ENCODE results near the gene SEMA3E. TPM values are rescaled to one million over a fixed set of nuclear protein-coding genes. Genes with fewer than 3 reads are reported as not detected.

The SEMA3E gene
- total RNA-seq, 1 donor = 0.43 TPM

DNA sequence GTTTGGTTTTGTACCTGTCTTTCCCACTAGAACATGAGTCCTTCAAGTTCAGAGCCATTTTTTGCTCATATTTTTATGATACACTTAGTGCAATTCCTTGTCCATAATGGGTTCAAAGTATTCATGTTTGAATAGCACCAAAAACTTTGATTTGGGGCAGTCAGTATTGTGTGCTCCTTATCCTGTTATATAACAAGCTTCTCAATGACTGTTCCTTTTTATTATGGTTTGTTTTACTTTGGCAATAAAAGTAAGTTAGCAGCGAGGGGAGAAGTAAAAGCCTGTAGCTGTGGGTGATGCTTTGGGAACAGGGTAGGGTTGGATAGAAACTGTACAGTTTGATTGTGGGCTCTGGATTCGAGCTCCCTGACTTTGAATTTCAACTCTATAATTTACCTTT is 311.9 kb downstream of the SEMA3E start:
- DNase-seq (ENCODE audit: low read depth) = no peak
- TF ChIP-seq, protein P1, sequence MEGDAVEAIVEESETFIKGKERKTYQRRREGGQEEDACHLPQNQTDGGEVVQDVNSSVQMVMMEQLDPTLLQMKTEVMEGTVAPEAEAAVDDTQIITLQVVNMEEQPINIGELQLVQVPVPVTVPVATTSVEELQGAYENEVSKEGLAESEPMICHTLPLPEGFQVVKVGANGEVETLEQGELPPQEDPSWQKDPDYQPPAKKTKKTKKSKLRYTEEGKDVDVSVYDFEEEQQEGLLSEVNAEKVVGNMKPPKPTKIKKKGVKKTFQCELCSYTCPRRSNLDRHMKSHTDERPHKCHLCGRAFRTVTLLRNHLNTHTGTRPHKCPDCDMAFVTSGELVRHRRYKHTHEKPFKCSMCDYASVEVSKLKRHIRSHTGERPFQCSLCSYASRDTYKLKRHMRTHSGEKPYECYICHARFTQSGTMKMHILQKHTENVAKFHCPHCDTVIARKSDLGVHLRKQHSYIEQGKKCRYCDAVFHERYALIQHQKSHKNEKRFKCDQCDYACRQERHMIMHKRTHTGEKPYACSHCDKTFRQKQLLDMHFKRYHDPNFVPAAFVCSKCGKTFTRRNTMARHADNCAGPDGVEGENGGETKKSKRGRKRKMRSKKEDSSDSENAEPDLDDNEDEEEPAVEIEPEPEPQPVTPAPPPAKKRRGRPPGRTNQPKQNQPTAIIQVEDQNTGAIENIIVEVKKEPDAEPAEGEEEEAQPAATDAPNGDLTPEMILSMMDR (IDR thresholded peaks at IDR 0.05; ENCODE audit: insufficient read depth, low read depth, low read length) = no peak
- H3K4me3 ChIP-seq (ENCODE audit: low read depth, low read length) = no peak overlapping the region

DNA sequence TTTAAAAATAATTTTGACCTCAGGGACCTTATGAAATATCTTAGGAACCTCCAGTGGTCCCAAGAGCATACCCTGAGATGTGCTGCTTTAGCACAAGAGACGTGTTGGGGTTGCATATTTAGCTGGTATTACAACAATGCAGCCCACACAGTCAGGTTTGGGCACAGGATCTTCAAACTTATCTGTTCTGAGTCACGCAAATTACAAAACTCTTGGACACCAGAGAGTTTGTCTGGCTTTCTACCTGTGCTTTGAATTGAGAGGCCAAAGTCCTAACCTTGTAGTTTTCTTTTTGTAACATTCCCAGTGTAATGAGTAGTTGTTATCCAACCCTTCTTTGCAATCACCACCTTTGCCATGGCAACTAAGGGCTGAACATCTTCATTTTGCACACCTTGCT is 322.7 kb downstream of the SEMA3E start:
- TF ChIP-seq, protein P1 (IDR thresholded peaks at IDR 0.05; ENCODE audit: insufficient read depth, low read depth, low read length) = no peak
- no peak overlapping the region for H3K4me3 ChIP-seq (ENCODE audit: low read depth, low read length)
- no peak for DNase-seq (ENCODE audit: low read depth)

DNA sequence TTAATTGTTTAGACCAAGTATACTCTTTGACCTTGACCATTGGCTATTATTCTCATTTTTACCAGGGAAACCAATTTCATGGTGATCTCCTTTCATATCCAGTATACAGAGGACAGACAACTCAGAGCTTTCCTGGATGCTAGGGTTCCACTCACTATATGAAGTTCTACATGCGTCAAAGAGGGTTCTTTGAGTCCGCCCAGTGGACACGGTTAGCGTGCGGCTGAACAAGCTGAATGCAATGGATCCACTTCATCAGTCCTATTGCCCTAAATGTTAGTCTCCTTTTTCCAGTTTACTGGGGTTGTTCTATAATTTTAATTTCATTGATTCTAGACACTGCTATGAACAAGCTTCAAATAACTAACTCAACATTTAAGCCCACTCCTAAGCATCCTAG is 323.9 kb downstream of the SEMA3E start:
- no peak for DNase-seq (ENCODE audit: low read depth)
- H3K4me3 ChIP-seq (ENCODE audit: low read depth, low read length) = no peak overlapping the region
- TF ChIP-seq, protein P1 (IDR thresholded peaks at IDR 0.05; ENCODE audit: insufficient read depth, low read depth, low read length) = no peak

DNA sequence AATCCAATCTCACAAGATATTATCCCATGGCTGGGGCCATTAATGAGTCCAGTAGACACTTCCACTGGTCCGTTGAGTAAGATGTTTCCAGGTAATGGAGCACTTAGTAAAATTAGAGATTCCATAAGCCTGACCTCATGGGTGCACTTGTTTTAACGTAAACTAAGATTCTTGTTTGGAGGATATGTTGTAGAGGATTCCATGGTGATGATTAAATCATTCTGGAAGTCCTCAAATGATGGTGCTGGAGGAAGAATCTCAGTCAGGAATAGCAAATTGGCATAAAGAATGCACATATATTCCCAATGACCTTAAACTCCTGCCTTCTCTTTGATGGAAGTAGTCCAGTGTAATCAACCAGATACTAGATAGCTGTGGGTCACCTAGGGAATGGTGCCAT is 324.3 kb downstream of the SEMA3E start:
- H3K4me3 ChIP-seq (ENCODE audit: low read depth, low read length) = no peak overlapping the region
- TF ChIP-seq, protein P1 (IDR thresholded peaks at IDR 0.05; ENCODE audit: insufficient read depth, low read depth, low read length) = no peak
- DNase-seq (ENCODE audit: low read depth) = no peak

DNA sequence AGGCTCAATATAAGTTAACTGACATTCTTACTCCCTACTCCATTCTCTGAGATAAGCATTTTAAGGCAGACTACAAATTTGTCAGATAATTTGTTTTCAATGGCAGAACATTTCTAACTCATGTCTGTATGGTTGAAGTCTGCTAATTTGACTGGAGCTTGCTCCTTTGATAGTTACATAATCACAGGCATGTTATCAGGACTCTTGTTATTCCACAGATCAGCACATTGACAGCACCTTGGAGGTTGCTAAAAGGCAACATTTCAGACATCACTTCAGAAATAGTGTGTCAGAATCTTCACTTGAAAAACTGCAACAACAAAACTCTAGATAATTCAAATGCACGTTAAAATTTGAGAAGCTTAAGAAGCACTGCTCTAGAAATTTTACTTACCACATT is 327.9 kb downstream of the SEMA3E start:
- no peak overlapping the region for H3K4me3 ChIP-seq (ENCODE audit: low read depth, low read length)
- TF ChIP-seq, protein P1 (IDR thresholded peaks at IDR 0.05; ENCODE audit: insufficient read depth, low read depth, low read length) = no peak
- DNase-seq (ENCODE audit: low read depth) = no peak

DNA sequence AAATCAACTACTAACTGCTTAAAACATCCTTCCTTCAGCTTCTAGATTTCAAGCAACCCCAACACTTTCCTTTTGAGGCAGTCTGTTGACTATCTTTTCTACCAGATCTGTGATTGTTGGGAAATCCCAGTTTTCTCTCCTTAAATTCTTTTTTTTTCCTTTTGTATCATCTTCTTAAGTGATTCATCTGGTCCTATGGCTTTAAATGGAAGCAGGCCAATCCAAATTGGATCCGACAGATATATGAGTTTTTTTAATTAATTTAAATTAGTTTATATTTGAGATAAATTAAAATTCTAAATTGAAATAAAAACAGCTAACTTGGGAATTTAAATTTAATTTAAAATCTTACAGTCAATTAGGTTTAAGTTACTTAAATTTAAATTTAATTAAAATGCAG is 335.0 kb downstream of the SEMA3E start:
- no peak for DNase-seq (ENCODE audit: low read depth)
- TF ChIP-seq, protein P1 (IDR thresholded peaks at IDR 0.05; ENCODE audit: insufficient read depth, low read depth, low read length) = no peak

More for the DNA sequence above, 335.0 kb downstream of the SEMA3E start:
- no peak overlapping the region for H3K4me3 ChIP-seq (ENCODE audit: low read depth, low read length)

Small RNA genes lying within 50 kb of the gene (small RNA-seq; reads per million reads assigned to genes)
- gene AC079987.1 = not detected
